Ovary (tissue), 9 donors: Measurements from ENCODE around the gene UBXN1. TPM values are rescaled to one million over a fixed set of nuclear protein-coding genes. Genes with fewer than 3 reads are reported as not detected.

ENCODE experiments used
- DNase-seq, 5 donors: peaks; one replicate each; pipeline ENCODE4 v3.0.0-alpha.2; 2019 to 2020
- H3K27ac ChIP-seq, 2 donors: fragments of 200-600 bp; one replicate each; pipeline versions ENCODE4 v1.5.1 to v1.8.0; 2019 to 2022
- H3K27me3 ChIP-seq: fragments of 200-600 bp; one replicate; pipeline ENCODE4 v1.8.0; 2022
- H3K36me3 ChIP-seq: fragments of 200-600 bp; sonication (generic); one replicate; pipeline ENCODE4 v1.5.1; 2019
- H3K4me1 ChIP-seq: one replicate; pipeline ENCODE4 v1.8.1; 2013; ENCODE audit warnings: mild to moderate bottlenecking, moderate library complexity; ENCODE audit not compliant: insufficient read depth
- H3K4me3 ChIP-seq: fragments of 200-600 bp; sonication (generic); one replicate; pipeline ENCODE4 v1.5.1; 2017
- H3K9me3 ChIP-seq, 2 donors: fragments of 200-600 bp in 1 of 2; sonication (generic) in 1 of 2; one replicate each; pipeline versions ENCODE4 v1.5.1 to v1.8.1; 2013 to 2019; ENCODE audit warnings: mild to moderate bottlenecking in 1 of 2, moderate library complexity in 1 of 2
- CTCF ChIP-seq, 3 donors: fragments of 450-650 bp in 2 of 3; fragments of 200-600 bp in 1 of 3; IDR thresholded peaks; one replicate each; pipeline versions ENCODE4 v1.5.1 to v1.8.0; 2016 to 2022; ENCODE audit warnings: antibody characterized with exemption in 3 of 3, mild to moderate bottlenecking in 1 of 3
- EP300 ChIP-seq: sonication (generic); formaldehyde crosslinking; IDR thresholded peaks from one replicate; pipeline ENCODE4 v1.6.1; 2017; ENCODE audit warnings: antibody characterized with exemption
- POLR2A ChIP-seq: fragments of 450-650 bp; IDR thresholded peaks from one replicate; pipeline ENCODE4 v1.6.1; 2017; ENCODE audit warnings: antibody characterized with exemption, mild to moderate bottlenecking, moderate library complexity
- WGBS, 3 donors: extraction: QIAGEN DNeasy Blood & Tissue Kit in 1 of 3; methylation state at CpG; one replicate each; pipeline versions ENCODE4 v1.1.5 to v1.1.7; 2013 to 2017; 5-methylcytosine and 5-hydroxymethylcytosine counted together
- intact Hi-C, 4 donors: fragments of 100-400 bp; cut with DNase I; formaldehyde crosslinking; loops; one replicate each; pipeline versions ENCODE4 v1.11.0 to v1.15.1; 2022 to 2023
- polyA plus RNA-seq, 2 donors: library from polyadenylated mRNA; stranded (reverse); fragments of 200-250 nt in 1 of 2; fragments of 350-450 nt in 1 of 2; fragmentation: Illumina TruSeq in 1 of 2; extraction: RNeasy Lipid Tissue Mini Kit (QIAGEN cat#74804) in 1 of 2; gene quantifications; one replicate each; pipeline ENCODE4 v1.2.3, GENCODE V29; 2013 to 2014
- total RNA-seq, 7 donors: library from RNA; depleted of rRNA in 2 of 7; stranded (reverse); fragments of >200 nt in 2 of 7; fragmentation: NEBNext Ultra II Directional in 3 of 7; extraction: Animal tissue kit (Norgen Biotek cat#: 25700) in 3 of 7; gene quantifications; one replicate each; pipeline versions ENCODE4 v1.1.0 to v1.2.4, GENCODE V29; 2016 to 2023
- donor health status: DM: no; HTN: no; CAD: no; lungs with moderate emphysema.
- donor health status: DM: no; HTN: no; CAD: no.
- donor health status: Bipolar disorder and iron deficiency.
- donor health status: DM: yes; HTN: yes; CAD: no.
- donor health status: DM: no; HTN: no; CAD: no.
- donor health status: DM: yes; HTN: yes; CAD: no.

The UBXN1 gene
- total and polyA plus RNA-seq, 9 donors, result 97.6 to 284 (median 170) TPM

- Histone ChIP-seq H3K4me3 (peak within 1 kb of the TSS; percentile 48), H3K4me1 (peaks cover 12% of the 10 kb centered on the region), H3K27me3 (no peaks in the 10 kb centered on the region), H3K27ac (peak within 1 kb of the TSS; percentile 79 to 87), H3K9me3 (no peaks in the 10 kb centered on the region), H3K36me3 (no peaks in the 10 kb centered on the region)
- DNase-seq, result peak; percentile 86 to 97 (median 94)
- intact Hi-C loops, result loop anchor here in 2 of 4 donors (5.0 to 10.0 kb wide), 4 partner anchors 95 to 297 kb away; partner anchors contain the start of gene TUT1 (in 1 of the 2)
- TF ChIP-seq CTCF (IDR thresholded peaks at IDR 0.05), result peak in 1 of 3 donors; percentile 13
- TF ChIP-seq EP300, result peak; percentile 9
- TF ChIP-seq POLR2A, result peak; percentile 75
- 2 to 9% (median 7%) methylated on average over 11 of the region's 11 CpGs for WGBS, 3 donors
Measured at GRCh38 chr11:62689421-62690183, 10.7 kb upstream of the UBXN1 start, which contains the start of gene LRRN4CL. Gene LRRN4CL (minus strand): TSS chr11:62689530. CDS start chr11:62688508, 1,022 bp downstream.

- 0 to 19% (median 6%) methylated on average over 1 of the region's 1 CpG for WGBS, 3 donors
Measured at GRCh38 chr11:62688491-62688890, 9.6 kb upstream of the UBXN1 start.

GRCh38 chr11:62687508-62688396 is 8.9 kb upstream of the UBXN1 start:
- Histone ChIP-seq H3K4me1 (peaks cover 12% of the 10 kb centered on the region), H3K9me3 (no peaks in the 10 kb centered on the region), H3K27me3 (no peaks in the 10 kb centered on the region), H3K4me3 (peak overlapping the region; percentile 48), H3K27ac (peak overlapping the region; percentile 79 to 87), H3K36me3 (no peaks in the 10 kb centered on the region)
- TF ChIP-seq POLR2A (no peak), EP300 (no peak), CTCF (IDR thresholded peaks at IDR 0.05) (no peak)
- 42 to 46% (median 45%) methylated on average over 48 to 74 of the region's 74 CpGs for WGBS, 3 donors
- DNase-seq, result peak in 2 of 5 donors; percentile 53 to 61
- intact Hi-C loops, result loop anchor here in 1 of 4 donors (5.0 kb wide), 1 partner anchor 290 kb away; no protein-coding TSS in a partner anchor

More at GRCh38 chr11:62688491-62688890, 9.6 kb upstream of the UBXN1 start:
- Histone ChIP-seq H3K36me3 (no peaks in the 10 kb centered on the region), H3K27ac (peak overlapping the region; percentile 79 to 87), H3K4me3 (peak overlapping the region; percentile 48), H3K27me3 (no peaks in the 10 kb centered on the region), H3K9me3 (no peaks in the 10 kb centered on the region), H3K4me1 (peaks cover 12% of the 10 kb centered on the region)
- TF ChIP-seq EP300, result no peak
- TF ChIP-seq CTCF (IDR thresholded peaks at IDR 0.05), result no peak
- TF ChIP-seq POLR2A, result no peak
- intact Hi-C loops, result loop anchor here in 1 of 4 donors (5.0 kb wide), 1 partner anchor 291 kb away; no protein-coding TSS in a partner anchor
- no peak for DNase-seq

- H3K27me3 ChIP-seq, result no peaks in the 10 kb centered on the region
- DNase-seq, result no peak
- WGBS, 3 donors, result 89 to 91% (median 89%) methylated on average over 7 of the region's 7 CpGs
- no peaks in the 10 kb centered on the region for H3K9me3 ChIP-seq
- no peak overlapping the region for H3K4me3 ChIP-seq
- H3K27ac ChIP-seq, result no peak overlapping the region
- TF ChIP-seq EP300 (no peak), POLR2A (no peak), CTCF (IDR thresholded peaks at IDR 0.05) (no peak)
- H3K36me3 ChIP-seq, result no peaks in the 10 kb centered on the region
- intact Hi-C loops, result no loop called here
- H3K4me1 ChIP-seq, result peaks cover 4% of the 10 kb centered on the region
Measured at GRCh38 chr11:62682518-62682917, 3.6 kb upstream of the UBXN1 start.
